Loucy (cell line): ENCODE data around the gene IL17C.

Experiments
- H2AFZ ChIP-seq: fragments of 200-600 bp; sonication (generic); 2 replicates; pipeline ENCODE4 v1.6.0; 2016; ENCODE audit warnings: antibody characterized with exemption, mild to moderate bottlenecking, low read length, moderate library complexity
- H3F3A ChIP-seq: fragments of 200-600 bp; 2 replicates; pipeline ENCODE4 v1.6.0; 2016; ENCODE audit warnings: antibody characterized with exemption, low read depth, mild to moderate bottlenecking
- H3K27me3 ChIP-seq: fragments of 200-600 bp; sonication (generic); 2 replicates; pipeline ENCODE4 v1.6.1; 2014; ENCODE audit warnings: low read length, mild to moderate bottlenecking; ENCODE audit not compliant: insufficient read depth, poor library complexity, severe bottlenecking
- H3K36me3 ChIP-seq: fragments of 200-600 bp; sonication (generic); 2 replicates; pipeline ENCODE4 v1.6.1; 2016; ENCODE audit warnings: low read length; ENCODE audit not compliant: insufficient read depth
- H3K4me1 ChIP-seq: fragments of 200-600 bp; sonication (generic); 2 replicates; pipeline ENCODE4 v1.5.1; 2014; ENCODE audit warnings: low read length, mild to moderate bottlenecking; ENCODE audit not compliant: insufficient read depth, poor library complexity, severe bottlenecking
- H3K4me2 ChIP-seq: fragments of 200-600 bp; sonication (generic); 2 replicates; pipeline ENCODE4 v1.6.0; 2014; ENCODE audit warnings: antibody characterized with exemption, low read length, low read depth, mild to moderate bottlenecking; ENCODE audit not compliant: poor library complexity, severe bottlenecking
- H3K4me3 ChIP-seq: fragments of 200-600 bp; sonication (generic); 2 replicates; pipeline ENCODE4 v1.5.1; 2014; ENCODE audit warnings: low read length, mild to moderate bottlenecking, mixed read lengths; ENCODE audit not compliant: poor library complexity, severe bottlenecking
- H3K79me2 ChIP-seq: fragments of 200-600 bp; sonication (generic); 2 replicates; pipeline ENCODE4 v1.6.1; 2014; ENCODE audit warnings: low read length; ENCODE audit not compliant: insufficient read depth
- H3K9ac ChIP-seq: fragments of 200-600 bp; sonication (generic); 2 replicates; pipeline ENCODE4 v1.6.0; 2014; ENCODE audit warnings: mild to moderate bottlenecking, low read depth, low read length, moderate library complexity; ENCODE audit not compliant: poor library complexity, severe bottlenecking
- H3K9me2 ChIP-seq: fragments of 200-600 bp; sonication (generic); replicated peaks from 2 replicates; pipeline ENCODE4 v1.6.1; 2016; ENCODE audit warnings: low read depth, low read length, mixed read lengths
- H3K9me3 ChIP-seq: fragments of 200-600 bp; sonication (generic); 2 replicates; pipeline ENCODE4 v1.6.1; 2014; ENCODE audit warnings: mild to moderate bottlenecking, antibody characterized with exemption, low read length, low read depth; ENCODE audit not compliant: insufficient read depth
- H4K20me1 ChIP-seq: fragments of 200-600 bp; sonication (generic); 2 replicates; pipeline ENCODE4 v1.6.0; 2014; ENCODE audit warnings: antibody characterized with exemption, low read length, mild to moderate bottlenecking; ENCODE audit not compliant: insufficient read depth, poor library complexity, severe bottlenecking
- EZH2phosphoT487 ChIP-seq: fragments of 200-600 bp; IDR thresholded peaks from 2 replicates; pipeline ENCODE4 v1.6.1; 2018; ENCODE audit warnings: antibody characterized with exemption, mild to moderate bottlenecking, moderate library complexity, borderline replicate concordance
- TF ChIP-seq, protein P1 (sequence below): fragments of 200-600 bp; sonication (generic); conservative IDR thresholded peaks from 2 replicates; pipeline ENCODE4 v1.5.1; 2014; ENCODE audit warnings: mild to moderate bottlenecking, antibody characterized with exemption, low read length

Gene IL17C

DNA sequence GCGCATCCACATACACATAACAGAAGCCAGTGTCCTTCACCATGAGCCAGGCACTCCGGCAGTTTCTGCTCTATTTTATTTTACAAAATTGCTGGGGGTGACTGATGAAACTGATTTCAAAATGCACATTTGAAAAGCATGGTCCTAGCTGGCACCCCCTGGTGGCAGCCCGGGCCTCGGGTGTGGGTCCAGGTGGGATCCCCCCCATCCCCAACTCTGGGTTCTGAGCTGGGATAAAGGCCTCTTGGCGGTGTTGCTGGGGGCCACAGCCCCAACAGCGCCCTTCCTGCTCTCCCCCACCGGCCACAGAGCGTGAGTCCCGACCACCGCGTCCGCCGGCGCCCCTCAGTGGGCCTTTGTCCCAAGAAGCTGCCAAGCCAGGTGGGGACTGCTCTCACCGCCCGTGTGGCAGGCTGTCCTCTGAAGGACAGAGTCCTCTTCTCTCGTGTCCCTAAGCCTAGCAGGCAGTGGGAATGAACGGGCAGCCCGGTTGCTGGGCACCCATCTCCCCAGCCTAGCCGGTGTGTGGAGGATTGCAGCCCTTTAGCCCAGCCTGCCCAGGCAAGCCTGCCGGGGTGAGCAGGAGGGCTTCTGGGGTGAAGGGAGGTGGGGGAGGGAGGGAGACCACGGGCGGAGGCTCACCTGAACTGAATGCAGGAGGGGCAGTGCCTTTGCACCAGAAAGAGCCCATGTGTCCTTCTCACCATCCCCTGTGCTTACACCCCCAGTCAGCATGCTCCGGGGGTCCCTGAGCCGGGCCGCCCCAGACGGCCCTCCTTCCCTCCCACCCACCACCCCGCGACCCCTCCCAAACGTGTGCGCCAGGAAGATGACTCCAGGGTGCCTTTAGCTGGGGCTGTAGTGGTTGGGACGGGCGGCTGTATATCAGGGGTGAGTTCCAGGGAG lies 47.0 kb downstream of the IL17C start:
- no peak overlapping the region for H2AFZ ChIP-seq
- peak overlapping the region; percentile 71 for H3K4me3 ChIP-seq
- TF ChIP-seq EZH2phosphoT487 = no peak
- TF ChIP-seq, protein P1, sequence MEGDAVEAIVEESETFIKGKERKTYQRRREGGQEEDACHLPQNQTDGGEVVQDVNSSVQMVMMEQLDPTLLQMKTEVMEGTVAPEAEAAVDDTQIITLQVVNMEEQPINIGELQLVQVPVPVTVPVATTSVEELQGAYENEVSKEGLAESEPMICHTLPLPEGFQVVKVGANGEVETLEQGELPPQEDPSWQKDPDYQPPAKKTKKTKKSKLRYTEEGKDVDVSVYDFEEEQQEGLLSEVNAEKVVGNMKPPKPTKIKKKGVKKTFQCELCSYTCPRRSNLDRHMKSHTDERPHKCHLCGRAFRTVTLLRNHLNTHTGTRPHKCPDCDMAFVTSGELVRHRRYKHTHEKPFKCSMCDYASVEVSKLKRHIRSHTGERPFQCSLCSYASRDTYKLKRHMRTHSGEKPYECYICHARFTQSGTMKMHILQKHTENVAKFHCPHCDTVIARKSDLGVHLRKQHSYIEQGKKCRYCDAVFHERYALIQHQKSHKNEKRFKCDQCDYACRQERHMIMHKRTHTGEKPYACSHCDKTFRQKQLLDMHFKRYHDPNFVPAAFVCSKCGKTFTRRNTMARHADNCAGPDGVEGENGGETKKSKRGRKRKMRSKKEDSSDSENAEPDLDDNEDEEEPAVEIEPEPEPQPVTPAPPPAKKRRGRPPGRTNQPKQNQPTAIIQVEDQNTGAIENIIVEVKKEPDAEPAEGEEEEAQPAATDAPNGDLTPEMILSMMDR = peak; percentile 67
- H3K9me2 ChIP-seq = no peaks in the 10 kb centered on the region
- no peaks in the 10 kb centered on the region for H3K9me3 ChIP-seq
- H3K27me3 ChIP-seq = no peaks in the 10 kb centered on the region
- no peaks in the 10 kb centered on the region for H3K36me3 ChIP-seq
- no peaks in the 10 kb centered on the region for H4K20me1 ChIP-seq
- no peak overlapping the region for H3K9ac ChIP-seq
- H3K79me2 ChIP-seq = no peaks in the 10 kb centered on the region
- H3F3A ChIP-seq = no peaks in the 10 kb centered on the region
- H3K4me2 ChIP-seq = peak overlapping the region; percentile 82
- peaks cover 6% of the 10 kb centered on the region for H3K4me1 ChIP-seq

DNA sequence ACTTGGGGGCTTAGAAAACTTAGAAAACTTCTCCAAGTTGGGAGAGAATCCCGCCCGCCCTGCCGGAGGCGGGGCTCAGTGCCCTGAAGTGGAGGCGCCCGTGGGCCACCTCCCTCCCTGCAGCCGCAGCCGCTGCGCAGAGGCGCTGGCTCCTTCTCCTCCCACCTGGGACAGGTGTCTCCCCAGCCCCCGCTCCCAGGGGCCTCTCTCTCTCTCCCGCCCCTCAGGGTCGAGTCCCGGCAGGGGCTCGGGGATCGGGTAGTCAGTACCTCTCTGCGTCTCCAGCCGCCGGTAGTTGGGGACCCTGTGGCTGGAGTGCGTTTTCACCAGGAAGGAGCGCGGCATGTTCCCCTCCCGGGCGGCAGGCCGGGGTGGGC lies 47.7 kb downstream of the IL17C start:
- Histone ChIP-seq H3K9me2 (no peaks in the 10 kb centered on the region), H3K4me1 (peaks cover 6% of the 10 kb centered on the region), H3K27me3 (no peaks in the 10 kb centered on the region), H3K4me3 (peak overlapping the region; percentile 71), H4K20me1 (no peaks in the 10 kb centered on the region), H3K9ac (no peak overlapping the region), H3K36me3 (no peaks in the 10 kb centered on the region), H3K4me2 (peak overlapping the region; percentile 82), H3K79me2 (no peaks in the 10 kb centered on the region), H3F3A (no peaks in the 10 kb centered on the region), H2AFZ (no peak overlapping the region), H3K9me3 (no peaks in the 10 kb centered on the region)
- TF ChIP-seq EZH2phosphoT487 = no peak
- TF ChIP-seq, protein P1 = no peak

DNA sequence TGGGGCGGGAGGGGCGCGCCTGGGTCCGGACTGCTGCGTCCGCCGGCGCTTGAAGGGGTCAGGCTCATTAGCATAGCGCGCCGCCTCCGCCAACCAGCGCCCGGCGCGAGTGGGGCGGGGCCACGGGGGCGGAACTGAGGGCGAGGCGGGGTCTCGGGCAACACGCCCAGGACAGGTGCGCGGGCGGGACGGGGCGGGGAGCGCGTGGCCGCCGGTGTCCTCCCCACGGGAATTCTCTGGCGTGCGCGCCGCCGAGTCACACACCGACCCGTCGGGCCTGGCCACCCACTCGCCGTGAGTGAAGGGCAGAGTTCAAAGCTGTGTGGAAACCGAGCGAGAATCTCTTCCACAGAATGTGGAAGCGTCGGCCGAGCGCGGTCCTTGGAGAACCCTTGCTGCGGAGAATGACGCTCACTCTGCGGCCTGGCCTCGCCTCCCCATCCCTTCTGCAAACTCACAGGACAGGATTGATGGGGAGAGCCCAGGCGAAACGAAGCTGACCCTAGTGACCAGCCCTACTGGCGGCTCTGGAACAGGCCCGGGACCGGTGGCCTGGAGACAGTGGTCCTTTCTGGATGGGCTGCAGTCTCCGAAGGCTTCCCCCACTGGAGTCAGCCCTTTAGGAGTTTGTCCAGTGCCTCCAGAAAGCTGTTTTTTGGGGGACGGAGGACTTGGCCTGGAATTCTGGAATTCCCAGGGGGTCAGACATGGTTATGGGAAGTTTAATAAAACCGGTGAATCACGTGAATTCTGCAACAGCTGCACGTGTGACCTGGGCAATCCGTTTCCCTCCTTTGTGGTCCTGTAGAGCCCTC lies 48.3 kb downstream of the IL17C start, which contains the start of gene SNAI3:
Gene SNAI3, minus strand, starts transcription at position 69 of the 815 bp plus-strand sequence. CDS start 101 bp downstream, outside the sequence.
- Histone ChIP-seq H3K27me3 (no peaks in the 10 kb centered on the region), H3K4me2 (peak within 1 kb of the TSS; percentile 82), H3K79me2 (no peaks in the 10 kb centered on the region), H3K4me1 (peaks cover 6% of the 10 kb centered on the region), H3K36me3 (no peaks in the 10 kb centered on the region), H3K9me2 (no peaks in the 10 kb centered on the region), H4K20me1 (no peaks in the 10 kb centered on the region), H3F3A (no peaks in the 10 kb centered on the region), H3K9me3 (no peaks in the 10 kb centered on the region), H2AFZ (no peak within 1 kb of the TSS), H3K9ac (no peak within 1 kb of the TSS), H3K4me3 (peak within 1 kb of the TSS; percentile 71)
- TF ChIP-seq EZH2phosphoT487 = no peak
- TF ChIP-seq, protein P1 = no peak
